ENCODE results near the gene FOXM1. TPM values are rescaled to one million over a fixed set of nuclear protein-coding genes. Genes with fewer than 3 reads are reported as not detected.
"Not testable (repeated sequence)": the region's sequence is repeated elsewhere in the genome, so short reads cannot be mapped to it uniquely, and the experiment has no call there.

Gene FOXM1
- total RNA-seq, 2 donors from 2014 or later: 48.9 to 155 TPM

DNA sequence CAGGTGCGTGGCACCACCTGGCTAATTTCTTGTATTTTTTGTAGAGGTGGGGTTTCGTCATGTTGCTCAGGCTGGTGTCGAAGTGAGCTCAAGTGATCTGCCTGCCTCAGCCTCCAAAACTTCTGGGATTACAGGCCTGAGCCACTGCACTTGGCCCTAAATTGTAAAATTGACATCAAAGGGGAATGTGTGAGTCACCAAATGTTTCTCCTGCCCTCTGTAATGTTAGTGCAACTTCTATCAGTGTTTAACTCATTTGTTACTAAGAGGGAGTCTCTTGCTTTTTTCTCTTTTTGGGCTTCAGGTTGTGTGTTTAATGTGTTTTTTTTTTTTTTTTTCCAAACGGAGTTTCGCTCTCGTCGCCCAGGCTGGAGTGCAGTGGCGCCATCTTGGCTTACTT is 16.0 kb upstream of the FOXM1 start:
- DNase-seq (ENCODE audit: low spot score): no peak
- no peak for ATAC-seq
- H3K4me1 Mint-ChIP-seq (ENCODE audit: low read depth in 2 of 2): peaks cover 19 to 20% of the 10 kb centered on the region in 2 donors
- no peak overlapping the region for H3K4me3 Mint-ChIP-seq
- H3K9me3 Mint-ChIP-seq: no peaks in the 10 kb centered on the region
- H3K27me3 Mint-ChIP-seq: no peaks in the 10 kb centered on the region
- H3K27ac Mint-ChIP-seq: no peak overlapping the region
- no peaks in the 10 kb centered on the region for H3K36me3 Mint-ChIP-seq

DNA sequence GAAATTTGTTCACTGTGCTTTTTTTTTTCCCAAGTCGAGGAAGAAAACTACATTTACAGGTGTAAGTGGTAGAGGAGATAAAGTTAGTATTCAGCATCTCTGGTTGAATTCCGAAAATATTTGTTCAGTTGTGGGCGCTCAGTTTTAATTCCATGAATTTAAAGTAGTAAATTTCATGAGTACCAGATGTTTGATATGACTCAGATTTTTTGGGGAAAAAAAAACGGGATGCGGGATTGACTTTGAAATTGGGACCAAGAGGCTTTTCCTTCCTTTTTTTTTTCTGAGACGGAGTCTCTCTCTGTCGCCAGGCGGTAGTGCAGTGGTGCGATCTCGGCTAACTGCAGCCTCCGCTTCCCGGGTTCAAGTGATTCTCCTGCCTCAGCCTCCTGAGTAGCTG is 15.3 kb upstream of the FOXM1 start:
- Mint-ChIP-seq H3K27me3 (no peaks in the 10 kb centered on the region), H3K4me3 (peak overlapping the region; percentile 20), H3K4me1 (ENCODE audit: low read depth in 2 of 2) (peaks cover 19 to 20% of the 10 kb centered on the region in 2 donors), H3K27ac (no peak overlapping the region), H3K9me3 (no peaks in the 10 kb centered on the region), H3K36me3 (no peaks in the 10 kb centered on the region)
- no peak for ATAC-seq
- no peak for DNase-seq (ENCODE audit: low spot score)

DNA sequence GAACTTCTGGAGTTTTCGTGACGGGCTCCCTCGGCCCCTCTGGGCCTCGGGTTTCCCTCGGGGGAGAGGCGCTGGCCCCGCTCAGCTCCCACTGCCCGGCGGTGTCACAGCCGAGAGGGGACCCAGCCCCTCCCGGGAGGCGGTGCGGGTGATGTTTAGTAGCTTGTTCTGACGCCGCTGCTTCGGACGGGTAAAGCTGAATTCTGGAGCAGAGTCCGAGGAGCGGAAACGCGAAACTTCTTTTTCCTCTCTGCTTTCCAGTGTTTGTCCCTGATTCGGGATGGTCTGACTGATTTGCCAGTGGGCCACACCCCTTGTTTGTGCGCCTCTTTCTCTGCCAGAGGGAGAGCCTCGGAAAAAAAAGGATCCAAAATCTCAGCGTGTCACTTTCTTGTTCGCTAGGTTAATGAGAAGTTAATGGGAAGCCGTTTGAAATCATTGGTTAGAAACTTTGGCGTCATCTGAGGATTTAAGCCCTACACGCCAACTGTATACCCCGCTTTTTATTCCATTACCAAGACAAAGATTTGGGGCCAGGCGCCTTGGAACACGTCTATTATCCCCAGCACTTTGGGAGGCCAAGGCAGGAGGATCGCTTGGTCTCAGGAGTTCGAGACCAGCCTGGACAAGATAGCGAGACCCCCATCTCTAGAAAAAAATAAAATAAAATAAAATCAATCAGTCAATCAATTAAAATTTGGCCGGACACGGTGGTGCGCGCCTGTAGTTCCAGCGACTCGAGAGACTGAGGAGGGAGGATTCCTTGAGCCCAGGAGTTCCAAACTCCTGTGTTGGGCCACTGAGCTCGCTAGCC is 14.5 kb upstream of the FOXM1 start:
- no peaks in the 10 kb centered on the region for H3K9me3 Mint-ChIP-seq
- H3K4me1 Mint-ChIP-seq (ENCODE audit: low read depth in 2 of 2): peaks cover 19 to 20% of the 10 kb centered on the region in 2 donors
- ATAC-seq: peak; percentile 16 to 43
- peak; percentile 69 for DNase-seq (ENCODE audit: low spot score)
- peak overlapping the region; percentile 97 for H3K4me3 Mint-ChIP-seq
- no peaks in the 10 kb centered on the region for H3K36me3 Mint-ChIP-seq
- H3K27me3 Mint-ChIP-seq: no peaks in the 10 kb centered on the region
- peak overlapping the region; percentile 85 to 95 for H3K27ac Mint-ChIP-seq

DNA sequence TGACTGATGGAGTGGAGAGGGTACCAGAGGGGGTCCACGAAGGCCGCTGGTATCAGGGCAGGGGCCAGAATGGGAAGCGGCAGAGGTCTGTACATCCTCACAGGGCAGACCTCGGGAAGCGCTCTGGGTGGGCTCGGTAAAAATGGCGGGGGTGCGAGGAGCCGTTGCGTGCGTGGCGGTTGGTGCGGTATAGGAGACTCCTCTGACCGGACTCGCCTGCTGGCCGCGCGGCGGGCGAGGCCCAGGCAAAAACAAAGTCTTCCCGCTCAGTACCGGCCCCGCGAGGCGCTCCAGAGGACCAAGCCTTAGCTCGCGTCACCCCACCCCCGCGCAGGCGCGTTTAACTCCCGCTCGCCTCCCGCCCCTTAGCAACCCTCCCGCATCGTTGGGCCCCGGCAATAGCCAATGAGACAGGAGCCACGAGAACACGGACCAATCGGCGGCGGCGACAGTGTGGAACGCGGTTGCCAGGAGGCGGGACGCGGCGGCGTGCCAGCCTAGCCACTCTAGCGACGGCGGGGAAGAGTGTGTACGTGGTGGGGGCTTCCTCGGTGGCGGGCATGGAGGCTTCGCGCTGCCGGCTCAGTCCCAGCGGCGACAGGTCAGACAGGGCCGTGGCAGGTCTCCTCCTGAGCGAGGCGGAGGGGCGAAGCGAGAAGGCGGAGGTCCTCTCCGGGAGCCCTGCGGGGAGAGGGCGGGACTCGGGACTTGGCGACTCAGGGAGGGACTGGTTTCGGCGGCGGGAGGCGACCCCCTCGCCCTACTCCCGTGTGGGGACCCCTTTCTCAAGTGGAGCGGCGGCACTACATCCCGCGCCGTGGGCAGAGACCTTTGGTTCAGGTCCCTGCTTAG is 13.6 kb upstream of the FOXM1 start, which contains the start of gene TULP3:
Gene TULP3, plus strand, starts transcription at position 504 of the 852 bp plus-strand sequence. Its CDS starts 57 bp downstream, at position 561.
- peak within 1 kb of the TSS; percentile 85 to 95 for H3K27ac Mint-ChIP-seq
- no peaks in the 10 kb centered on the region for H3K27me3 Mint-ChIP-seq
- DNase-seq (ENCODE audit: low spot score) (peak; percentile 99), ATAC-seq (peak; percentile 99 to 100)
- H3K4me3 Mint-ChIP-seq: peak within 1 kb of the TSS; percentile 97
- H3K4me1 Mint-ChIP-seq (ENCODE audit: low read depth in 2 of 2): peaks cover 19 to 20% of the 10 kb centered on the region in 2 donors
- no peaks in the 10 kb centered on the region for H3K36me3 Mint-ChIP-seq
- no peaks in the 10 kb centered on the region for H3K9me3 Mint-ChIP-seq

DNA sequence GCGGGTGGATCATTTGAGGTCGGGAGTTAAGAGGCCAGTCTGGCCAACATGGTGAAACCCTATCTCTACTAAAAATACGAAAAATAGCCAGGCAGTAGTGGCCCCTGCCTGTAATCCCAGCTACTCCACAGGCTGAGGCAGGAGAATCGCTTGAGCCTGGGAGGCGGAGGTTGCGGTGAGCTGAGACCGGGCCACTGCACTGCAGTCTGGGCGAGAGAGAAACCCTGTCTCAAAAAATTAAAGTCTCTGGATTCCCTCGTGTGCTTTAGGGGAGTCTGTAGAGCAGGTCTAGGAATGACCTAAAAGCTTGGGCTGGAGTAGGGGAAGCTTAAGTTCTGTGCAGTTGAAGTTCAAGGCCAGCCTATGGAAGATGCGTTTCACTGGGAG is 13.0 kb upstream of the FOXM1 start:
- no peak for DNase-seq (ENCODE audit: low spot score)
- peak overlapping the region; percentile 97 for H3K4me3 Mint-ChIP-seq
- H3K27me3 Mint-ChIP-seq: no peaks in the 10 kb centered on the region
- ATAC-seq: no peak
- H3K36me3 Mint-ChIP-seq: no peaks in the 10 kb centered on the region
- H3K27ac Mint-ChIP-seq: peak overlapping the region; percentile 85 to 95
- H3K9me3 Mint-ChIP-seq: no peaks in the 10 kb centered on the region
- H3K4me1 Mint-ChIP-seq (ENCODE audit: low read depth in 2 of 2): peaks cover 20 to 22% of the 10 kb centered on the region in 2 donors

DNA sequence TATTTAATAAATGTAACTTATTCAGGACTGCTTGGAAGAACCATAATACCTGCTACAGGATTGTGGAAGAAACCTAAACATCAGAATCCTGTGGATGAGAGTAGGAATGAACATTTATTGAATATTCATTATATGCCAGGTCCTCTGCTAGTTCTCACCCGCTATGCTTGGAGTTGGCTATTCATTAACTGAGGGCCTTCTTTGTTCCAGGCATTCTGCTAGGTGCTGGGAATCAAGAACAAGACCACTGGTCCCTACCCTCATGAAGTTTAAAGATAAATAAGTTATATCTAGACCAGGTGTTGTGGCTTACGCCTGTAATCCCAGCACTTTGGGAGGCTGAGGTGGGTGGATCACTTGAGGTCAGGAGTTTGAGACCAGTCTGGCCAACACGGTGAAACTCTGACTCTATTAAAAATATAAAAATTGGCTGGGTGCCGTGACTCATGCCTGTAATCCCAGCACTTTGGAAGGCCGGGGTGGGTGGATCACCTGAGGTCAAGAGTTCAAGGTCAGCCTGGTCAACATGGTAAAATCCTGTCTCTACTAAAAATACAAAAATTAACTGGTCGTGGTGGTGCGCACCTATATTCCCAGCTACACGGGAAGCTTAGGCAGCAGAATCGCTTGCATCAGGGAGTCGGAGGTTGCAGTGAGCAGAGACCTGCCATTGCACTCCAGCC is 9.9 kb upstream of the FOXM1 start:
- no peaks in the 10 kb centered on the region for H3K9me3 Mint-ChIP-seq
- H3K4me3 Mint-ChIP-seq: no peak overlapping the region
- DNase-seq (ENCODE audit: low spot score) (no peak), ATAC-seq (no peak)
- peaks cover 22 to 27% of the 10 kb centered on the region in 2 donors for H3K4me1 Mint-ChIP-seq (ENCODE audit: low read depth in 2 of 2)
- H3K27me3 Mint-ChIP-seq: no peaks in the 10 kb centered on the region
- H3K36me3 Mint-ChIP-seq: no peaks in the 10 kb centered on the region
- H3K27ac Mint-ChIP-seq: no peak overlapping the region

DNA sequence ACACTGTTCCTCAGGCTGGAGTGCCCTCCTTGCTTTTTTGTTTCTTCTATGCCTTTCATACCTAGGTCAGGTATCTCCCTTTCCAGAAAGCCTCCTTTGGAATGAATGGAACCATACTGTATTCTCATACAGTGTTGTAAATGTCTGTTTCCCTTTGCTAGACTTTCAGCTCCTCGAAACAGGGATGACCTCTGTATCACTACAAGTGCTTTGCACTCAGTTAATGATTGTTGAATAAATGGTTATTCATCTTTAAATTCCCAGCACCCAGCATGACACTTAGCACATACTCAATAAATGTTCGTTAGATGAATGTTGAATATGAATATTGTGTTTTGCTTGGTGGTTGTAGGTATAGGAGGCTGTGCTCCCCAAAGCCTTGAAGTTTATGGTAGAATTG is 7.8 kb upstream of the FOXM1 start:
- no peak for ATAC-seq
- no peak for DNase-seq (ENCODE audit: low spot score)
- Mint-ChIP-seq H3K27me3 (no peaks in the 10 kb centered on the region), H3K4me1 (ENCODE audit: low read depth in 2 of 2) (peaks cover 13 to 16% of the 10 kb centered on the region in 2 donors), H3K27ac (no peak overlapping the region), H3K36me3 (no peaks in the 10 kb centered on the region), H3K4me3 (no peak overlapping the region), H3K9me3 (no peaks in the 10 kb centered on the region)

DNA sequence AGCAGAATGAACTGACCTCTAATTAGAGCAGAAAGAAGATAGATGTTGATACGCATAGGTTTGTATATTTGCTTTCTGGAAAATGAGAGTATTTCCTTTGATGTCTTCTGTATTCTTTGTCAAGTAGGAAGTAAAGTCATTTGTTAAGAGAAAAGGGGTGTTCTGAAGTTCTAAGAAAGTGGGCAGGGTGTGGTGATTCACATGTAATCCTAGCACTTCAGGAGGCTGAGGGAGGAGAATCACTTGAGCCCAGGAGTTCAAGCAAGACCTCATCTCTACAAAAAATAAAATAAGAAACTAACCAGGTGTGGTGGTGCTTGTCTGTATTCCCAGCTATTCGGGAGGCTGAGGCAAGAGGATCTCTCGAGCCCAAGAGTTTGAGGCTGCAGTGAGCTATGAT is 2.9 kb upstream of the FOXM1 start:
- H3K27me3 Mint-ChIP-seq: no peaks in the 10 kb centered on the region
- ATAC-seq (no peak), DNase-seq (ENCODE audit: low spot score) (no peak)
- peaks cover 26 to 30% of the 10 kb centered on the region in 2 donors for H3K4me1 Mint-ChIP-seq (ENCODE audit: low read depth in 2 of 2)
- H3K36me3 Mint-ChIP-seq: peaks cover 16% of the 10 kb centered on the region
- H3K9me3 Mint-ChIP-seq: no peaks in the 10 kb centered on the region
- H3K27ac Mint-ChIP-seq: peak overlapping the region; percentile 72 to 81
- H3K4me3 Mint-ChIP-seq: peak overlapping the region; percentile 94

DNA sequence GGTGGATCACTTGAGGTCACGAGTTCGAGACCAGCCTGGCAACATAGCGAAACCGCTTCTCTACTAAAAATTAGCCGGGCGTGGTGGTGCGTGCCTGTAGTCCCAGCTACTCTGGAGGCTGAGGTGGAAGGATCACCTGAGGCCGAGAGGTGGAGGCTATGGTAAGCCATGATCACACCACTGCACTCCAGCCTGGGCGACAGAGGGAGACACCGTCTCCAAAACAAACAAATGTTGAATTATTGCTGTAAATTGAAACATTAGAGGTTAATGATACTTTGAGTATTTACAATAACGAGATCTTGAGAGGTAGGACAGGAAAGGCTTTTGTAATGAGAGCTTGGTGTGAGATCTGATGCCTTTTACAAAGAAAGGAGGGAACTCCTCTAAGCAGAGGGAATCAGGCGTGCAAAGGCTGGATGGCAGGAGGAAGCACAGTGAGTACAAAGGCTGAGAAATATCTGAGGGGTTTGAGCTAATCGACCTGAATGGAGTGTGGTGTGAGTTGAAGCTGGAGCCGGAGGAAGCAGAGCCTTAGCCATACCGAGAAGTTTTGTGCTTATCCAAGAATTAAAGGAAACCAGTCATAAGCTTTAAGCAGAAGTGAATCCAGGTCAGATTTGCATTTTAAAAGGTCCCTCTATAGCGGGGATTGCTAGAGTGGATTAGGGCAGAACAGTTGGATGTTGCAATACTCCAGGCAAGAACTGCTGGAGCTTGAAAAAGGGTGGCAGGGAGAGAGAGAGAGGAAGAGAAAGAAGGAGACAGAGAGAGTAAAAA is 1.2 kb upstream of the FOXM1 start:
- ATAC-seq (no peak), DNase-seq (ENCODE audit: low spot score) (no peak)
- H3K4me3 Mint-ChIP-seq: peak overlapping the region; percentile 94
- H3K9me3 Mint-ChIP-seq: no peaks in the 10 kb centered on the region
- peaks cover 16% of the 10 kb centered on the region for H3K36me3 Mint-ChIP-seq
- H3K27ac Mint-ChIP-seq: peak overlapping the region; percentile 72 to 81
- peaks cover 23 to 26% of the 10 kb centered on the region in 2 donors for H3K4me1 Mint-ChIP-seq (ENCODE audit: low read depth in 2 of 2)
- no peaks in the 10 kb centered on the region for H3K27me3 Mint-ChIP-seq

DNA sequence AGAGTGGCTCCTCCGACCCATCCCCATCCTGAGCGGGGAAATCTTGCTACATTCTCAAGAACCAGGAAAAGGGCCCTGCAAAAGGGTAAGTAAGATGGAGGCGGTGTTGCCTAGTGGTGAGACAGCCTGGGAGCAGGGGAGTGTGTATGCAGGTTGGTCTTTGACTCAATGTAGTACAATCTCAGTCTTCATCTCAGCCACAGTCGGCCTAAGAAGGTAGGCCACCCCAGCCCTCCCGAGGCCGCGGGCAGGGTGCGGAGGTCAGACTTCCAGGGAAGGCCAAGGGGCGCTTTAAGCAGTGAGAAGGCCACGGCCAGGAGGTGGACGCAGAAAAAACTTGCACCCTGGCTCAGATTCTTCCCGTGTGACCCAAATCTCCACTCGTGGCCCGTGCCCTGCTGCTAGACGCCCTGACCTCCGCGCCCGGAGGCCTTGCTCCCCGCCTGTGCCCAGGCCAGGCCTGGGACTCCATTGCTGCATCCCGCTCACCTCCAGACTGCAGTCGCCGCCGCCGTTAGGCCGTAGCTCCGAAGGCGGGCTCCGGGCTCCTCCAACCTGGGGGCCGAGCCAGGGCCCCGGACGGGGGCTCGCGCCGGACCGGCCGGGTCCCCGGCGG is 435 bp downstream of the FOXM1 start:
- Mint-ChIP-seq H3K4me3 (peak overlapping the region; percentile 94), H3K27me3 (no peaks in the 10 kb centered on the region), H3K9me3 (no peaks in the 10 kb centered on the region), H3K27ac (peak overlapping the region; percentile 72 to 81), H3K36me3 (peaks cover 16% of the 10 kb centered on the region), H3K4me1 (ENCODE audit: low read depth in 2 of 2) (peaks cover 23 to 26% of the 10 kb centered on the region in 2 donors)
- ATAC-seq: peak in 1 of 2 donors; percentile 72
- no peak for DNase-seq (ENCODE audit: low spot score)

DNA sequence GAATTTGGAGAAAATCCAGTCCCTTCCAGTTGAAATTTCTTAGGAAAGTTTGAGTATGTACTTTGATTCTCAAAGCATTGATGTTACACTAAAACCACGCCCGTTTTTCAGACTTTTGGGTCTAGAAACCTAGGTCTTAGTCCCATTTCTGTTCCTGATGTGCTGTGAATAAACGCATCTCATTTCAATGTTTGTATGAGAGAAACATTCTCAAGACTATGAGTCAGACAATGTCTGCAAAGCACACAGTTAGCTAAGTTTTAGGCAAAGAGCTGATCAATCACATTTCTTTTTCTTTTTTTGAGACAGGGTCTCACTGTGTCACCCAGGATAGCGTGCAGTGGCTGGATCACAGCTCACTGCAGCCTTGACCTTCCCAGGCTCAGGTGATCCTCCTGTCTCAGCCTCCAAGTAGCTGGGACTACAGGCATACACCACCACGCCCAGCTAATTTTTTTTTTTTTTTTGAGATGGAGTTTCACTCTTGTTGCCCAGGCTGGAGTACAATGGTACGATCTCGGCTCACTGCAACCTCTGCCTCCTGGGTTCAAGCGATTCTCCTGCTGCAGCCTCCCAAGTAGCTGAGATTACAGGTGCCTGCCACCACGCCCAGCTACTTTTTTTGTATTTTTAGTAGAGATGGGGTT is 7.9 kb downstream of the FOXM1 start:
- ATAC-seq; H3K36me3 Mint-ChIP-seq; H3K9me3 Mint-ChIP-seq; H3K4me1 Mint-ChIP-seq (ENCODE audit: low read depth in 2 of 2); DNase-seq (ENCODE audit: low spot score); H3K27me3 Mint-ChIP-seq; H3K4me3 Mint-ChIP-seq: not testable (repeated sequence)
- peak overlapping the region in 1 of 2 donors; percentile 75 for H3K27ac Mint-ChIP-seq

DNA sequence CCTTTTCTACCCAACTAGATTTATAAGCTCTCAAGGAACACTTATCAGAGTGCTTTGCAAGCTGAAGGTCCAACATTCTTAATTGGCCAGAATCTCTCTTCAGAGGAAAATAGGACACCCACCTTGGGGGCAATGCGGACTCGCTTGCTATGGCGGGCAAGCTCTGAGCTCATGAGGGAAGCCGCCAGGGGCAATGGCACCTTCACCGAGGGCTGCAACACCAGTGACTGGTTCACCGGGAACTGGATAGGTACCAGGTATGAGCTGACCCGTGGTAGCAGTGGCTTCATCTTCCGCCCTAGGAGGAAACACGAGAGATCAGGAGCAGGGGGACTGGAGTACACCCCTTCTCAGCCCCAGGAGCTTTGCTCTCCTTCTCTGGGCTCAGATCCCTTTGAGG is 12.8 kb downstream of the FOXM1 start:
- Mint-ChIP-seq H3K27ac (no peak overlapping the region), H3K4me3 (no peak overlapping the region), H3K4me1 (ENCODE audit: low read depth in 2 of 2) (peaks cover 4 to 5% of the 10 kb centered on the region in 2 donors), H3K27me3 (no peaks in the 10 kb centered on the region), H3K9me3 (no peaks in the 10 kb centered on the region), H3K36me3 (peaks cover 12% of the 10 kb centered on the region)
- no peak for ATAC-seq
- no peak for DNase-seq (ENCODE audit: low spot score)

All from natural killer cell treated with Interleukin-12 subunit alpha and Interleukin-12 subunit beta and Interleukin-15 and Interleukin-18, amount 100 ng/mL, for 72 hours (primary cell).